ENCODE results near the gene ZNF205. TPM values are rescaled to one million over a fixed set of nuclear protein-coding genes. Genes with fewer than 3 reads are reported as not detected.

The ZNF205 gene
- total and polyA plus RNA-seq, 9 of the 15 experiments (the other 6 are each of a cell fraction or from before 2014, with no cell fraction given): 2.4 to 11.8 (median 5.1) TPM; not detected in 2

DNA sequence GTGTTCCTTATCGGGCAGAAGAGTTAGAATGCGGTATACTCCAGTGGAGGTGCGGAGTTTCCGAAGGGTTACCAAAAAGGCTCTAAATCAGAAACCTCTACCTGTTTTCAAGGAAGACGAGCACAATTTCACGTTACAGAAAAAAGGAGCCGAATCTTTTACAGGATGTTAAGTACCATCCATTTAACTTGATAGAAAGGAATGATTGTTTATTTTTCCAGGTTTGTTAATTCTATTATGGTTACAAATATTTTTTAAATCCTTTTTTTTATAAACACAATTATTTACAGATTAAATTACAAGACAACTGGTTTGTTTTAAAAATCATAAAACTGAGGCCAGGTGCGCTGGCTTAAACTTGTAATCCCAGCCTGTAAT lies 40.6 kb downstream of the ZNF205 start:
- no peaks in the 10 kb centered on the region for H3K27me3 ChIP-seq (ENCODE audit: control insufficient read depth in 2 of 2, insufficient read depth in 2 of 2, low read length in 2 of 2)
- DNase-seq (ENCODE audit: extremely low read depth in 1 of 4, low spot score in 3 of 4): no peak
- peak overlapping the region; percentile 99; the same call in 1 of the 2 replicates for H3K4me2 ChIP-seq (ENCODE audit: insufficient read depth, low read length)
- WGBS (ENCODE audit: insufficient coverage, low coverage, missing lambda C conversion rate): 4% methylated on average over 8 of the region's 8 CpGs
- no peaks in the 10 kb centered on the region for H3K9me3 ChIP-seq (replicated peaks; ENCODE audit: control insufficient read depth, insufficient read depth, low read depth, low read length)
- peaks cover 4% of the 10 kb centered on the region; the same call in 1 of the 2 replicates for H4K20me1 ChIP-seq (replicated peaks; ENCODE audit: control insufficient read depth, insufficient read depth, low read length)
- H3K9me1 ChIP-seq (ENCODE audit: control insufficient read depth, insufficient read depth, low read length): no peaks in the 10 kb centered on the region
- no peak overlapping the region for H3K9ac ChIP-seq (ENCODE audit: insufficient read depth in 1 of 2, low read depth in 2 of 2, low read length in 2 of 2)
- in situ Hi-C loops (cut with MboI) (no loop called here), intact Hi-C loops (cut with micrococcal nuclease) (loop anchor here (1.0 to 10.0 kb wide), 3 partner anchors 14 to 112 kb away; no protein-coding TSS in a partner anchor)
- H2AFZ ChIP-seq (ENCODE audit: low read depth, low read length): no peak overlapping the region
- H3K27ac ChIP-seq (ENCODE audit: extremely low read depth, low read depth, low read length): no peak overlapping the region; the same call in 2 of the 3 replicates
- no peaks in the 10 kb centered on the region for H3K79me2 ChIP-seq (ENCODE audit: control insufficient read depth, insufficient read depth, low read length)
- CTCF ChIA-PET (ENCODE audit: low intra/inter-chr PET ratio): no interaction called here
- BruUV-seq (replicated peaks): no TSS peak
- FAIRE-seq: no peak
- peaks cover 2 to 41% of the 10 kb centered on the region in 2 experiments; a peak in 3 of 5 replicates for H3K4me1 ChIP-seq (replicated peaks in 1 of 2; ENCODE audit: control insufficient read depth in 2 of 2, insufficient read depth in 2 of 2, low read length in 2 of 2)
- POLR2A ChIA-PET: interaction anchor here (1.3 kb wide), 1 partner anchor 19 kb away, joined by 6 read pairs; no protein-coding TSS in a partner anchor
- H3K4me3 ChIP-seq: peak overlapping the region; percentile 62; the same call in 1 of the 2 replicates
- H3K36me3 ChIP-seq (ENCODE audit: control insufficient read depth, insufficient read depth, low read length): no peaks in the 10 kb centered on the region
- peak; percentile 30; the same call in 1 of the 3 replicates for ATAC-seq
- TF ChIP-seq ELF1 (tag; IDR thresholded peaks at IDR 0.05) (0 out of 2 replicates have a peak, but pooled peaks have one; percentile 6), BCLAF1 (IDR thresholded peaks at IDR 0.05; ENCODE audit: borderline replicate concordance in 1 of 2, control insufficient read depth in 1 of 2, low read depth in 2 of 2, low read length in 1 of 2) (peak in 1 of 2 experiments; percentile 71; a peak in 1 of 4 replicates), CC2D1A (IDR thresholded peaks at IDR 0.05) (no peak), SMAD3 (CRISPR knock-in tag; conservative IDR thresholded peaks at IDR 0.05) (peak; percentile 52; the same call in 1 of the 2 replicates), ZNF436 (CRISPR knock-in tag; IDR thresholded peaks at IDR 0.05) (no peak), PRDM10 (IDR thresholded peaks at IDR 0.05; ENCODE audit: partially characterized antibody) (peak; percentile 2), SETDB1 (IDR thresholded peaks at IDR 0.05; ENCODE audit: low read length) (no peak), ZNF253 (CRISPR knock-in tag; conservative IDR thresholded peaks at IDR 0.05) (peak; percentile 81), ZNF764 (CRISPR knock-in tag; IDR thresholded peaks at IDR 0.05; ENCODE audit: low read depth) (peak; percentile 82; the same call in 1 of the 2 replicates), RFX7 (CRISPR knock-in tag; IDR thresholded peaks at IDR 0.05) (peak; percentile 75; the same call in 1 of the 2 replicates), ETV1 (tag; conservative IDR thresholded peaks at IDR 0.05; ENCODE audit: low read depth) (peak; percentile 36; the same call in 1 of the 2 replicates), ZSCAN32 (CRISPR knock-in tag; IDR thresholded peaks at IDR 0.05) (0 out of 2 replicates have a peak, but pooled peaks have one; percentile 40), SOX6 (IDR thresholded peaks at IDR 0.05) (0 out of 2 replicates have a peak, but pooled peaks have one; percentile 6)
- TF ChIP-seq, protein P1, sequence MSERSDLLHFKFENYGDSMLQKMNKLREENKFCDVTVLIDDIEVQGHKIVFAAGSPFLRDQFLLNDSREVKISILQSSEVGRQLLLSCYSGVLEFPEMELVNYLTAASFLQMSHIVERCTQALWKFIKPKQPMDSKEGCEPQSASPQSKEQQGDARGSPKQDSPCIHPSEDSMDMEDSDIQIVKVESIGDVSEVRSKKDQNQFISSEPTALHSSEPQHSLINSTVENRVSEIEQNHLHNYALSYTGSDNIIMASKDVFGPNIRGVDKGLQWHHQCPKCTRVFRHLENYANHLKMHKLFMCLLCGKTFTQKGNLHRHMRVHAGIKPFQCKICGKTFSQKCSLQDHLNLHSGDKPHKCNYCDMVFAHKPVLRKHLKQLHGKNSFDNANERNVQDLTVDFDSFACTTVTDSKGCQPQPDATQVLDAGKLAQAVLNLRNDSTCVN (CRISPR knock-in tag; IDR thresholded peaks at IDR 0.05): 0 out of 2 replicates have a peak, but pooled peaks have one; percentile 48
